ENCODE results near the gene CCDC85C.
A peak's percentile ranks its signal among the peaks of the same experiment; 100 is the strongest.

CCDC85C gene

DNA sequence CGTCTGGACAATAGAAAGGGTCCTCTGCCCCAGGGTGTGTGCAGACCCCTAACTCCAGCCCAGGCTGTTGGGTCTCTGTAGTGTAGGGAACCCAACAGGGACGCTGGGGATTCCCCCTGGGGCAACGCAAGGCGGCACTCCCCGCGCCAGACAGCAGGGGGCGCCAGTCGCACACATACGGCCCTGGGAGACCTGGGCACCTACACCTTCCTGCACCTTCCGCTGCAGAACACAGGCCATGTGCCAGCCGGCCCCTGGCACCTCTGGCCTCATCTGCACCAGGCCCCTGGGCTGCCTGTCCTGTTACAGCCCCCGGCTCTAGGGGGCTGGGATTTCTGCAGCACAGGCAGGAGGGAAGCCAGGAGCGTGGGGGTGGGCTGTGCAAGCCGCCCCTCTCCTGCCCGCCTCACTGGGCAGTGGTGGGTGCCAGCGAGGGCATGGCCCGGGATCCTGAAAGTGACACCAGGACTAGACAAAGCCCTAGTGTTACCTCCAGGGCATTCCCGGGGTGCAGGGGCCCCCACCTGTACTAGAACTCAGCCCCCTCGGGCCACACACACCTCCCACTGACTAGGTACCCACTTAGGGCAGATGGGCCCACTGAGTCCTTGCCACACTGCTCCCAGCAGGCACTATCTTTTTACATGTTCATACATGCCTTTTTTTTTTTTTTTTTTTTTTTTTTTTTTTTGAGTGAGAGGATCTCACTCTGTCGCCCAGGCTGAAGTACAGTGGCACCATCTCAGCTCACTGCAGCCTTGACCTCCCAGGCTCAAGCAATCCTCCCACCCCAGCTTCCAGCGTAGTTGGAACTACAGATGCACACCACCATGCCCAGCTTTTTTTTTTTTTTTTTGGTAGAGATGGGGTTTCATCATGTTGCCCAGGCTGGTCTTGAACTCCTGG lies 85.3 kb downstream of the CCDC85C start:
- TF ChIP-seq, protein P1, sequence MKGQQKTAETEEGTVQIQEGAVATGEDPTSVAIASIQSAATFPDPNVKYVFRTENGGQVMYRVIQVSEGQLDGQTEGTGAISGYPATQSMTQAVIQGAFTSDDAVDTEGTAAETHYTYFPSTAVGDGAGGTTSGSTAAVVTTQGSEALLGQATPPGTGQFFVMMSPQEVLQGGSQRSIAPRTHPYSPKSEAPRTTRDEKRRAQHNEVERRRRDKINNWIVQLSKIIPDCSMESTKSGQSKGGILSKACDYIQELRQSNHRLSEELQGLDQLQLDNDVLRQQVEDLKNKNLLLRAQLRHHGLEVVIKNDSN (IDR thresholded peaks at IDR 0.05), result 0 out of 2 replicates have a peak, but pooled peaks have one; percentile 16
- TF ChIP-seq TCF12 (IDR thresholded peaks at IDR 0.05; ENCODE audit: low read depth) (no peak), RAD21 (IDR thresholded peaks at IDR 0.05; ENCODE audit: low read depth) (peak; percentile 99)
- TF ChIP-seq, protein P2, sequence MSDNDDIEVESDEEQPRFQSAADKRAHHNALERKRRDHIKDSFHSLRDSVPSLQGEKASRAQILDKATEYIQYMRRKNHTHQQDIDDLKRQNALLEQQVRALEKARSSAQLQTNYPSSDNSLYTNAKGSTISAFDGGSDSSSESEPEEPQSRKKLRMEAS (IDR thresholded peaks at IDR 0.05), result 0 out of 2 replicates have a peak, but pooled peaks have one; percentile 27

DNA sequence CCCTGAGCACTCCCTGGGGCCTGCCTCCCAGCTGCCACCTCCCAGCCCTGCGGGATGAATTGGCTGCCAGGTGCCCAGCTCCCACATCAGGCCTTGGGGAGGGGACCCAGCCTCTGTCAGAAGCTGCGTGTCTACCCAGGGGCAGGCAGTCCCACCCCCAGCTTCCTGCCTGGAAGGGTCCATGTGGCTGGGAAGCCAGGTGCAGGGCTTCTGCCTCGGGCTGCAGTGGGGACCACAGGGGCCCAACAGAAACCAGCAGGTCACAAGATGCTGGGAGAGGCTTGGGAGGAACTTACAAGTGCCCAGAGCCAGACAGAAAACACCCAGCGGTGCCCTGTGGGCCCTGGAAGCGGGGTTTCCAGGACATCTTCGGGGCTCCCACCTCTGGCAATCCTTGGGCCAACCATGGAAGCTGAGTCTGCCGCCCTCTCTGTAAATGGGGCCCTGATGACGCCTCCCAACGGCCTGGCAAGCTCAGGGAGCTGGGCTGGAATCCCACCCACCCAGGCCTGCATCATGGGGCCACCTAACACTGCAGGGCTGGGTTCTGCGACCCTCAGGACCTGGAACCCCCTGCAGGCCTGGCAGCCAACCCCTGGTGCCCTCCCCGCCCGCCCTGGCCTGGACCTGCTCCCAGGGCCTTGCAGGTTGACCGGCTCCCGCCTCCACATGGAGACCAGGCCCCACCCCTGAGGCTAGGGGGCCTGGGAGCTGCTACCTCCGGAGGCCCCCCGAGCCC lies 86.2 kb downstream of the CCDC85C start:
- TF ChIP-seq, protein P3, sequence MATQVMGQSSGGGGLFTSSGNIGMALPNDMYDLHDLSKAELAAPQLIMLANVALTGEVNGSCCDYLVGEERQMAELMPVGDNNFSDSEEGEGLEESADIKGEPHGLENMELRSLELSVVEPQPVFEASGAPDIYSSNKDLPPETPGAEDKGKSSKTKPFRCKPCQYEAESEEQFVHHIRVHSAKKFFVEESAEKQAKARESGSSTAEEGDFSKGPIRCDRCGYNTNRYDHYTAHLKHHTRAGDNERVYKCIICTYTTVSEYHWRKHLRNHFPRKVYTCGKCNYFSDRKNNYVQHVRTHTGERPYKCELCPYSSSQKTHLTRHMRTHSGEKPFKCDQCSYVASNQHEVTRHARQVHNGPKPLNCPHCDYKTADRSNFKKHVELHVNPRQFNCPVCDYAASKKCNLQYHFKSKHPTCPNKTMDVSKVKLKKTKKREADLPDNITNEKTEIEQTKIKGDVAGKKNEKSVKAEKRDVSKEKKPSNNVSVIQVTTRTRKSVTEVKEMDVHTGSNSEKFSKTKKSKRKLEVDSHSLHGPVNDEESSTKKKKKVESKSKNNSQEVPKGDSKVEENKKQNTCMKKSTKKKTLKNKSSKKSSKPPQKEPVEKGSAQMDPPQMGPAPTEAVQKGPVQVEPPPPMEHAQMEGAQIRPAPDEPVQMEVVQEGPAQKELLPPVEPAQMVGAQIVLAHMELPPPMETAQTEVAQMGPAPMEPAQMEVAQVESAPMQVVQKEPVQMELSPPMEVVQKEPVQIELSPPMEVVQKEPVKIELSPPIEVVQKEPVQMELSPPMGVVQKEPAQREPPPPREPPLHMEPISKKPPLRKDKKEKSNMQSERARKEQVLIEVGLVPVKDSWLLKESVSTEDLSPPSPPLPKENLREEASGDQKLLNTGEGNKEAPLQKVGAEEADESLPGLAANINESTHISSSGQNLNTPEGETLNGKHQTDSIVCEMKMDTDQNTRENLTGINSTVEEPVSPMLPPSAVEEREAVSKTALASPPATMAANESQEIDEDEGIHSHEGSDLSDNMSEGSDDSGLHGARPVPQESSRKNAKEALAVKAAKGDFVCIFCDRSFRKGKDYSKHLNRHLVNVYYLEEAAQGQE (IDR thresholded peaks at IDR 0.05; ENCODE audit: low read depth), result no peak
- TF ChIP-seq EGR1 (IDR thresholded peaks at IDR 0.05), result no peak
- TF ChIP-seq FOXM1 (IDR thresholded peaks at IDR 0.05; ENCODE audit: borderline replicate concordance, low read depth), result no peak
- TF ChIP-seq CEBPB (IDR thresholded peaks at IDR 0.05), result no peak
- no peak for TF ChIP-seq TAF1 (IDR thresholded peaks at IDR 0.05; ENCODE audit: low read depth)

DNA sequence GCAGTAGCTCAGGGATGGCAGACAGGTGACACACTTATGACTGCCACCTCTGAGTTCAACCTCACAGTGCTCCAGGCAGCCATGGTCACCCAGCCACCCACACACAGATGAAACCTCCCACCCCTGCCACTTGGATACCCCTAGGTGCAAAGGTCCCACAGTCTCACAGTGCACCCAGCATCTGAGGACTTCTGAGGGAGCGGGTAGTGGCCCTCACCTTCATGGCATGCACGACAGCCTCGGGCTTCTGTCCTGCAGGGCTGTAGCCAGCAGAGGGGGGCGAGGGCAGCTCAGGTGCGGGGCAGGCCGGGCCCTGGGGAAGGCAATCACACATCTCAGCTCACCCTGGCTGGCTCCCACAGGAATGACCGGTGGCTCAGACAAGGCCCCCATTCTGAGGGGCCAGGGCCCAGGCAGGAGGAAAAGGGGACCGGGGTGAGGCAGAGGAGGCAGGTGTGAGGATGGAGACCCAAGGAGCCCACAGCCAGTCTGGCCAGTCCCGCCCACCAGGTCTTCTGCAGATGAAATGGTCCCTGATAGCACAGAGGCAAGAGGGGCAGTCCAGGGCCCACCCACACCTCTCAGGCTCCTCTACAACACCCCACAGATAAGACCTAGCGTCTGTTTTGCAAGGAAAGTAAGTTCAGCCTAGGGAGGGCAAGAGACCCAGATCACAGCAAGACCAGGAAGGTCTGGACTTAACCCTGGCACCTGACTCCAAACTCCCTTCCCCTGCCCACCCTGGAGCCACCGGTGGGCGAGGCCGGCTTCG lies 87.0 kb downstream of the CCDC85C start:
- TF ChIP-seq YY1 (IDR thresholded peaks at IDR 0.05; ENCODE audit: low read depth) (no peak), TEAD4 (IDR thresholded peaks at IDR 0.05) (no peak), EP300 (IDR thresholded peaks at IDR 0.05; ENCODE audit: borderline replicate concordance) (no peak), TCF12 (IDR thresholded peaks at IDR 0.05; ENCODE audit: low read depth) (no peak), NFIC (IDR thresholded peaks at IDR 0.05) (no peak), ZBTB7A (IDR thresholded peaks at IDR 0.05; ENCODE audit: low read depth) (no peak), TAF1 (IDR thresholded peaks at IDR 0.05; ENCODE audit: low read depth) (no peak), RAD21 (IDR thresholded peaks at IDR 0.05; ENCODE audit: low read depth) (no peak)
- TF ChIP-seq, protein P2 (IDR thresholded peaks at IDR 0.05), result no peak
- TF ChIP-seq, protein P3 (IDR thresholded peaks at IDR 0.05; ENCODE audit: low read depth), result no peak
- TF ChIP-seq, protein P1 (IDR thresholded peaks at IDR 0.05), result no peak

DNA sequence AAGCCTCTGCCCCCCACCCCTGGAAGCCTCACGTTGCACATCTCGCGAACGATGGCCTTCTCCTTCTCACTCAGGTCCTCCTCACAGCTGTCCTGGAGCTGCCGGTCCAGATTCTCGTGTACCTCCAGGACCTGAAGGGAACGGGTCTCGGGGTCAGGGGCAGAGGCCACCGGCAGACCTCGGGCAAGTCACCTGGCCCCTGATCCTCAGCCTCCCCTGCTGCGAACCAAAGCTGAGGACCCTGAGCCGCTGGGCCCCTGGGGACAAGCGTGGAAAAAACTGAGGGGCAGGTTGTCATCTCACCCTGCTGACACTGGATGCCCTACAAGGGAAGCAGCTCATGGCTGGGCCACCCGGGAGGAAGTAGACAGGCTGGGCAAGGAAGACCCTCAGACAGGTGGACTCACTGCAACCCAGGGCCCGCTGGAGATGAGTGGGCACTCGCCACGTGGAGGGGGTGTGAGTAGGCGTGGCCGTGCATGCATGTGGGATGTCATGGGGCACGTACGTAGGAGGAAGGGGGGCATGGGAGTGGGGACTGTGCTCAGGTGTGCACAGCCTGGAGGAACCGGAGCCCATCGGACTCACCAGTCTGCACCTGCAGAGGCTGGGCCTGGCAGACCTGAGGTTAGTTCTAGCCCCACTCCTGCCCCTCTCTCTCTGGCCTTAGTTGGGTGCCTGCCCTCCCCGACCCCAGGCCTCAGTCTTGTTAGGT lies 87.7 kb downstream of the CCDC85C start:
- no peak for TF ChIP-seq NFIC (IDR thresholded peaks at IDR 0.05)
- TF ChIP-seq, protein P1 (IDR thresholded peaks at IDR 0.05), result no peak
- TF ChIP-seq RAD21 (IDR thresholded peaks at IDR 0.05; ENCODE audit: low read depth), result no peak
- TF ChIP-seq TCF12 (IDR thresholded peaks at IDR 0.05; ENCODE audit: low read depth), result no peak
- TF ChIP-seq TAF1 (IDR thresholded peaks at IDR 0.05; ENCODE audit: low read depth), result no peak
- no peak for TF ChIP-seq ZBTB7A (IDR thresholded peaks at IDR 0.05; ENCODE audit: low read depth)
- TF ChIP-seq YY1 (IDR thresholded peaks at IDR 0.05; ENCODE audit: low read depth), result no peak
- TF ChIP-seq, protein P2 (IDR thresholded peaks at IDR 0.05), result no peak
- TF ChIP-seq FOXM1 (IDR thresholded peaks at IDR 0.05; ENCODE audit: borderline replicate concordance, low read depth), result no peak
- TF ChIP-seq, protein P3 (IDR thresholded peaks at IDR 0.05; ENCODE audit: low read depth), result no peak
- TF ChIP-seq TEAD4 (IDR thresholded peaks at IDR 0.05), result no peak
- no peak for TF ChIP-seq CREB1 (IDR thresholded peaks at IDR 0.05; ENCODE audit: low read depth)
